Sigmoid colon (tissue), 7 donors: ENCODE results near the gene STK10. TPM values are rescaled to one million over a fixed set of nuclear protein-coding genes. Genes with fewer than 3 reads are reported as not detected.

Experiments used
- DNase-seq: peaks from one replicate; pipeline ENCODE4 v3.0.0-alpha.2; 2019
- H3K27ac ChIP-seq, 4 donors: fragments of 200-600 bp; sonication (generic); one replicate each; pipeline ENCODE4 v1.5.1; 2016 to 2019; ENCODE audit warnings: mild to moderate bottlenecking in 1 of 4
- H3K27me3 ChIP-seq, 3 donors: fragments of 200-600 bp; sonication (generic); one replicate each; pipeline ENCODE4 v1.5.1; 2019; ENCODE audit warnings: mild to moderate bottlenecking in 1 of 3
- H3K36me3 ChIP-seq, 4 donors: fragments of 200-600 bp; sonication (generic); one replicate each; pipeline ENCODE4 v1.5.1; 2016 to 2019
- H3K4me1 ChIP-seq, 4 donors: fragments of 200-600 bp; sonication (generic); one replicate each; pipeline ENCODE4 v1.5.1; 2017 to 2019
- H3K4me3 ChIP-seq, 4 donors: fragments of 200-600 bp; sonication (generic); one replicate each; pipeline ENCODE4 v1.5.1; 2017 to 2019; ENCODE audit warnings: mild to moderate bottlenecking in 2 of 4, moderate library complexity in 1 of 4
- H3K9me3 ChIP-seq, 4 donors: fragments of 200-600 bp in 3 of 4; sonication (generic) in 3 of 4; one replicate each; pipeline versions ENCODE4 v1.5.1 to v1.6.1; 2013 to 2019
- EP300 ChIP-seq, 4 donors: sonication (generic); formaldehyde crosslinking; IDR thresholded peaks; one replicate each; pipeline ENCODE4 v1.6.1; 2017; ENCODE audit warnings: antibody characterized with exemption in 4 of 4
- POLR2A ChIP-seq, 2 donors: fragments of 450-650 bp; IDR thresholded peaks; one replicate each; pipeline ENCODE4 v1.6.1; 2016; ENCODE audit warnings: antibody characterized with exemption in 2 of 2, mild to moderate bottlenecking in 2 of 2, moderate library complexity in 2 of 2
- POLR2AphosphoS5 ChIP-seq, 4 donors: sonication (generic); formaldehyde crosslinking; IDR thresholded peaks; one replicate each; pipeline ENCODE4 v1.6.1; 2017; ENCODE audit warnings: antibody characterized with exemption in 4 of 4
- WGBS, 2 donors: extraction: QIAGEN DNeasy Blood & Tissue Kit; methylation state at CpG; one replicate each; pipeline ENCODE4 v1.1.7; 2013; 5-methylcytosine and 5-hydroxymethylcytosine counted together
- intact Hi-C: fragments of 100-400 bp; cut with DNase I; formaldehyde crosslinking; loops from one replicate; pipeline ENCODE4 v1.15.1; 2023
- polyA plus RNA-seq, 3 donors: library from polyadenylated mRNA; stranded (reverse); fragments of 200-250 nt; gene quantifications; one replicate each; pipeline ENCODE4 v1.2.3, GENCODE V29; 2013
- total RNA-seq, 4 donors: library from RNA; depleted of rRNA; stranded (reverse); fragments of >200 nt; gene quantifications; one replicate each; pipeline ENCODE4 v1.1.0, GENCODE V29; 2016
- TF ChIP-seq, protein P1 (sequence below), 4 experiments: fragments of 450-650 bp in 3 of 4; fragments of 200-600 bp in 1 of 4; IDR thresholded peaks; one replicate each; pipeline ENCODE4 v1.5.1; 2016 to 2019; ENCODE audit warnings: antibody characterized with exemption in 4 of 4, mild to moderate bottlenecking in 3 of 4, moderate library complexity in 2 of 4
- donor health status: healthy with polysubstance abuse.
- donor health status: Bipolar disorder and iron deficiency.
- donor health status: healthy.

Gene STK10
- total and polyA plus RNA-seq, 7 donors = 4.2 to 28.6 (median 12.5) TPM

DNA sequence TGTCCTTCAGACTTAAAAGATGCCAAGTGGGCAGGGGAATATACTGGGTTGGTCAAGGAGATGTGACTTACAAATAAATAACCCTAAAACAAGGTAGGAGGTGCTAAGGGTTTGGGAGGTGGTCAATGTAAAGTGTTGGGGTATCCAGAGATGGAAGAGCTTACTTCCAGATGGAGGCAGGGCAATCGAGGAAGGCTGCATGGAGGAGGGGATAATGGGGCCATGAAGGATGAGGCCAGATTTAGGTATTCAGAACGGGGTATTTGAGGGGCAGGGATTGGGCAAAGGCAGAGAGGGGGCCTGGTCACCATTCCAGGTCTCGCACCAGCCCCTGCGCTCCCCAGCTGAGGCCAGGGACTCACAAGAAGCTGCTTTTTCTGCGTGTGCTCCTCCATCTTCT lies 123.7 kb downstream of the STK10 start:
- intact Hi-C loops = no loop called here
- peaks cover 0 to 26% (median 6%) of the 10 kb centered on the region in 4 donors for H3K36me3 ChIP-seq
- TF ChIP-seq EP300 (IDR thresholded peaks at IDR 0.05) (no peak), POLR2A (IDR thresholded peaks at IDR 0.05) (no peak), POLR2AphosphoS5 (IDR thresholded peaks at IDR 0.05) (no peak)
- TF ChIP-seq, protein P1, sequence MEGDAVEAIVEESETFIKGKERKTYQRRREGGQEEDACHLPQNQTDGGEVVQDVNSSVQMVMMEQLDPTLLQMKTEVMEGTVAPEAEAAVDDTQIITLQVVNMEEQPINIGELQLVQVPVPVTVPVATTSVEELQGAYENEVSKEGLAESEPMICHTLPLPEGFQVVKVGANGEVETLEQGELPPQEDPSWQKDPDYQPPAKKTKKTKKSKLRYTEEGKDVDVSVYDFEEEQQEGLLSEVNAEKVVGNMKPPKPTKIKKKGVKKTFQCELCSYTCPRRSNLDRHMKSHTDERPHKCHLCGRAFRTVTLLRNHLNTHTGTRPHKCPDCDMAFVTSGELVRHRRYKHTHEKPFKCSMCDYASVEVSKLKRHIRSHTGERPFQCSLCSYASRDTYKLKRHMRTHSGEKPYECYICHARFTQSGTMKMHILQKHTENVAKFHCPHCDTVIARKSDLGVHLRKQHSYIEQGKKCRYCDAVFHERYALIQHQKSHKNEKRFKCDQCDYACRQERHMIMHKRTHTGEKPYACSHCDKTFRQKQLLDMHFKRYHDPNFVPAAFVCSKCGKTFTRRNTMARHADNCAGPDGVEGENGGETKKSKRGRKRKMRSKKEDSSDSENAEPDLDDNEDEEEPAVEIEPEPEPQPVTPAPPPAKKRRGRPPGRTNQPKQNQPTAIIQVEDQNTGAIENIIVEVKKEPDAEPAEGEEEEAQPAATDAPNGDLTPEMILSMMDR (IDR thresholded peaks at IDR 0.05) = no peak
- peaks cover 0 to 16% (median 14%) of the 10 kb centered on the region in 4 donors for H3K4me1 ChIP-seq
- H3K27ac ChIP-seq = no peak overlapping the region
- DNase-seq = no peak
- 95% methylated on average over 5 of the region's 5 CpGs for WGBS, 2 donors
- H3K9me3 ChIP-seq = no peaks in the 10 kb centered on the region
- H3K27me3 ChIP-seq = no peaks in the 10 kb centered on the region
- no peak overlapping the region for H3K4me3 ChIP-seq

DNA sequence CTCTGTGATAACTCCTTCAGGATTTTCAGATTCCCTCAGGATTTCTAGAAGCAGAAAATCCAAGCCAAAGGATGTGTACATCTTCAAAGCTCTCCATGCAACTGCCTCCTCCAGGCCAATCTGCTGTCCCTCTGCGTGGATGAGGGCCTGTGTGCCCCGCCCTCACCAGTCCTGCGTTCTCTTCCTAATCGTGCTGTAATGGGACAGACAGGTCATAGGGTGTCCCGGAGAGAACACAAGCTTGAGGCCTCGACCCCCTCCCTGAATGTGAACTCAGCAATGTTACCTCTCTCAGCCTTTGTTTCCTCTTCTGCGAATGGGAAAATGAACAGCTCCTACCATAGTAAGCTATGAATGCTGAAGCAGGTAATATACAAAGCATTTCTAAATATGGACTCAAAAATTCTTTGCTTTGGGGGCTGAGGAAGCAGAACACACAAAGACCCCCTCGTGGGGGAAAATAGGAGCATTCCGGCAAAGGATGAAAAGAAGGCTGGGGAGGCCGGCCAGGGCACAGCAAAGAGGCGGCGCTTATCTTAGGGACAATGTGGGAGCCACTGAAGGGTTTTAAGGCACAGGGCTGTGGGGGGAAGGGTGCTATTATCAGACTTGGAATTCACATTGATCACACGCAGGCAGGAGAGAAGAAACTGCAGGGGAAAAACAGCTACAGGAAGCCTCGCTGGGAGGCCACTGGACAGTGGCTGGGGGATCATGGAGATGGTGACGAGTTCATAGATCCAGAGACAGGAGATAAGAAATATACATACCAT lies 124.4 kb downstream of the STK10 start:
- intact Hi-C loops = no loop called here
- 90 to 91% methylated on average over 15 of the region's 15 CpGs for WGBS, 2 donors
- Histone ChIP-seq H3K27ac (no peak overlapping the region), H3K4me1 (peaks cover 0 to 16% (median 14%) of the 10 kb centered on the region in 4 donors), H3K36me3 (peaks cover 0 to 26% (median 6%) of the 10 kb centered on the region in 4 donors), H3K9me3 (no peaks in the 10 kb centered on the region), H3K4me3 (no peak overlapping the region), H3K27me3 (no peaks in the 10 kb centered on the region)
- DNase-seq = no peak
- TF ChIP-seq EP300 (IDR thresholded peaks at IDR 0.05) = no peak
- TF ChIP-seq, protein P1 (IDR thresholded peaks at IDR 0.05) = no peak
- TF ChIP-seq POLR2A (IDR thresholded peaks at IDR 0.05) = no peak
- TF ChIP-seq POLR2AphosphoS5 (IDR thresholded peaks at IDR 0.05) = no peak

DNA sequence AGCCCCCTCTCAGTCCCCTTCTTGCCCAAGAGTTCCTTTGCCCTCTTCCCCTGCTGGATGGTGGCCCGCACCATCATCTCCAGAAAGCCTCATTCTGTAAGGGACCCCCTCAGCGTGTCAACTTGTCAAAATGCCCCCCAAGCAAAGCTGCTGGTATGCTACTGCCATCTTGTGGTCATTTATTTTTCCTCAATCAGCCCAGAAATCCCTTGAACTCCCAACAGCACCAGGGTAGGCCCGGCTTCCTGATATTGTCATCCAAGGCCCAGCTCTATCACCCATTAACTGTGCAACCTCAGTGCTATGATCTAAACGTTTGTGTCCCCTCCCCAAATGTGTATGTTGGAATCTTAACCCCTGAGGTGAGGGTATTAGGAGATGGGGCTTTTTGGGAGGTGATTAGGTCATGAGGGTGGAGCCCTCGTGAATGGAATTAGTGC lies 128.3 kb downstream of the STK10 start:
- Histone ChIP-seq H3K4me1 (no peaks in the 10 kb centered on the region), H3K36me3 (peaks cover 0 to 41% (median 6%) of the 10 kb centered on the region in 4 donors), H3K27me3 (no peaks in the 10 kb centered on the region), H3K4me3 (no peak overlapping the region), H3K27ac (no peak overlapping the region), H3K9me3 (no peaks in the 10 kb centered on the region)
- DNase-seq = no peak
- 69 to 78% methylated on average over 5 of the region's 5 CpGs for WGBS, 2 donors
- intact Hi-C loops = no loop called here
- TF ChIP-seq EP300 (IDR thresholded peaks at IDR 0.05) = no peak
- TF ChIP-seq, protein P1 (IDR thresholded peaks at IDR 0.05) = peak in 3 of 4 experiments; percentile 19 to 45 (median 44)
- no peak for TF ChIP-seq POLR2AphosphoS5 (IDR thresholded peaks at IDR 0.05)

DNA sequence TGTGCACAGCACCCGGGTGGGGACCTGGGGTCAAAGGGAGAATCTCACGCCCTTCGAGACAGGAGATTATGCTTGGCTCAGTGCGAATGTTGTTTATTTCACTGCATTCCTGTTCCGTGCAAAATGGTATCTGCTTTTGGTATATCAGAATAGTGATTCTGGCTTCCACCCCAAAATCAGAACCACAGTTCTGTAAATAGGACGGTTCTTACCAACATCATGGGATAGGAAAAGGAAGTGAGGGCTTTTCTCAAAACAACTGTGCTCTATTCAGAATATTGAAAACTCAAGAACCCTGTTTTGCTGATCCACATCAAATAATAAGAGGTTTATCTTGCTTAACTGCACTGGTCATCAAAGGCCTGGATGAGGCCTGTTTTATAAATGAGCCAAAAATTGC lies 129.9 kb downstream of the STK10 start:
- H3K27ac ChIP-seq = no peak overlapping the region
- TF ChIP-seq POLR2A (IDR thresholded peaks at IDR 0.05) = no peak
- TF ChIP-seq, protein P1 (IDR thresholded peaks at IDR 0.05) = no peak
- no peak for TF ChIP-seq EP300 (IDR thresholded peaks at IDR 0.05)
- no peak for TF ChIP-seq POLR2AphosphoS5 (IDR thresholded peaks at IDR 0.05)
- H3K4me3 ChIP-seq = no peak overlapping the region
- DNase-seq = no peak
- peaks cover 0 to 34% (median 3%) of the 10 kb centered on the region in 4 donors for H3K36me3 ChIP-seq
- intact Hi-C loops = no loop called here
- H3K9me3 ChIP-seq = no peaks in the 10 kb centered on the region
- 78 to 87% methylated on average over 6 of the region's 6 CpGs for WGBS, 2 donors
- no peaks in the 10 kb centered on the region for H3K27me3 ChIP-seq
- peaks cover 0 to under 1% (median 0%) of the 10 kb centered on the region in 4 donors for H3K4me1 ChIP-seq
